Gastroesophageal sphincter (tissue), 4 donors: Measurements from ENCODE around the gene ATP1A2. TPM values are rescaled to one million over a fixed set of nuclear protein-coding genes. Genes with fewer than 3 reads are reported as not detected.

Experiments used
- ATAC-seq: fragments of 150-250 bp; one replicate; pipeline ENCODE4 v1.9.1; 2016; ENCODE audit warnings: mild to moderate bottlenecking, moderate library complexity
- H3K27ac ChIP-seq, 4 donors: fragments of 200-600 bp; sonication (generic) in 3 of 4; 1 replicate in 3 of 4; 2 replicates in 1 of 4; pipeline ENCODE4 v1.5.1; 2016 to 2019
- H3K27me3 ChIP-seq: fragments of 200-600 bp; sonication (generic); one replicate; pipeline ENCODE4 v1.5.1; 2019
- H3K36me3 ChIP-seq, 2 donors: fragments of 200-600 bp; sonication (generic); one replicate each; pipeline ENCODE4 v1.5.1; 2019; ENCODE audit warnings: control low read depth in 1 of 2
- H3K4me1 ChIP-seq, 3 donors: fragments of 200-600 bp; sonication (generic); 1 replicate in 2 of 3; 2 replicates in 1 of 3; pipeline ENCODE4 v1.5.1; 2016 to 2019; ENCODE audit warnings: control low read depth in 2 of 3
- H3K4me3 ChIP-seq, 2 donors: fragments of 200-600 bp; sonication (generic); one replicate each; pipeline ENCODE4 v1.5.1; 2019; ENCODE audit warnings: mild to moderate bottlenecking in 1 of 2, moderate library complexity in 1 of 2
- H3K9me3 ChIP-seq, 3 donors: fragments of 200-600 bp; sonication (generic); one replicate each; pipeline ENCODE4 v1.5.1; 2017 to 2019; ENCODE audit warnings: control low read depth in 2 of 3
- EP300 ChIP-seq: sonication (generic); formaldehyde crosslinking; IDR thresholded peaks from one replicate; pipeline ENCODE4 v1.6.1; 2017; ENCODE audit warnings: antibody characterized with exemption, mild to moderate bottlenecking
- POLR2A ChIP-seq, 2 donors: fragments of 450-650 bp; IDR thresholded peaks; one replicate each; pipeline ENCODE4 v1.6.1; 2017; ENCODE audit warnings: antibody characterized with exemption in 2 of 2, mild to moderate bottlenecking in 2 of 2, moderate library complexity in 1 of 2
- POLR2AphosphoS5 ChIP-seq: sonication (generic); formaldehyde crosslinking; IDR thresholded peaks from one replicate; pipeline ENCODE4 v1.6.1; 2017; ENCODE audit warnings: antibody characterized with exemption
- WGBS, 2 donors: methylation state at CpG; one replicate each; pipeline ENCODE4 v1.1.5; 2018; ENCODE audit warnings: low coverage in 1 of 2; 5-methylcytosine and 5-hydroxymethylcytosine counted together
- total RNA-seq, 4 donors: library from RNA; depleted of rRNA; stranded (reverse); fragments of >200 nt; gene quantifications; one replicate each; pipeline ENCODE4 v1.1.0, GENCODE V29; 2016
- TF ChIP-seq, protein P1 (sequence below), 4 experiments: fragments of 200-600 bp in 2 of 4; fragments of 450-650 bp in 2 of 4; sonication (generic) in 1 of 4; IDR thresholded peaks; one replicate each; pipeline ENCODE4 v1.5.1; 2017 to 2019; ENCODE audit warnings: antibody characterized with exemption in 4 of 4, mild to moderate bottlenecking in 2 of 4, moderate library complexity in 2 of 4

ATP1A2 gene
- total RNA-seq, 4 donors from 2014 or later: 100 to 348 (median 142) TPM

DNA sequence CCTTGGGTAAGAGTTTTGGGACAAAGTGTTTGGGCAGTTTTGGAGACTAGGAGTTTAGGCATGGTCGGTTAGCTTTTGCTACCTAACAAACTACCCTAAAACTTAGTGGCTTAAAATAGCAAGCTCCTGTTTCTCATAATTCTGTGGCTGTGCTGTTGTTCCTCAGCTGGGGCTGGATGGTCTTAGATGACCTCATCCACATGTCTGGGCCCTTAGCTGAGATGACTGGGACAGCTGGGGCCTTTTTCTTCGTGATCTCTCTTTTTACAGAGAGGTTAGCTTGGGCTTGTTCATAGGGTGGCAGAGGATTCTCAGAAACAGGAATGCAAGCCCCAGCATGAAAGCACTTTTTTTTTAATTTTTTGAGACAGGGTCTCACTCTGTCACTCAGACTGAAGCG, 42.5 kb downstream of the ATP1A2 start:
- TF ChIP-seq POLR2AphosphoS5 (no peak), POLR2A (IDR thresholded peaks at IDR 0.05) (no peak), EP300 (no peak)
- TF ChIP-seq, protein P1, sequence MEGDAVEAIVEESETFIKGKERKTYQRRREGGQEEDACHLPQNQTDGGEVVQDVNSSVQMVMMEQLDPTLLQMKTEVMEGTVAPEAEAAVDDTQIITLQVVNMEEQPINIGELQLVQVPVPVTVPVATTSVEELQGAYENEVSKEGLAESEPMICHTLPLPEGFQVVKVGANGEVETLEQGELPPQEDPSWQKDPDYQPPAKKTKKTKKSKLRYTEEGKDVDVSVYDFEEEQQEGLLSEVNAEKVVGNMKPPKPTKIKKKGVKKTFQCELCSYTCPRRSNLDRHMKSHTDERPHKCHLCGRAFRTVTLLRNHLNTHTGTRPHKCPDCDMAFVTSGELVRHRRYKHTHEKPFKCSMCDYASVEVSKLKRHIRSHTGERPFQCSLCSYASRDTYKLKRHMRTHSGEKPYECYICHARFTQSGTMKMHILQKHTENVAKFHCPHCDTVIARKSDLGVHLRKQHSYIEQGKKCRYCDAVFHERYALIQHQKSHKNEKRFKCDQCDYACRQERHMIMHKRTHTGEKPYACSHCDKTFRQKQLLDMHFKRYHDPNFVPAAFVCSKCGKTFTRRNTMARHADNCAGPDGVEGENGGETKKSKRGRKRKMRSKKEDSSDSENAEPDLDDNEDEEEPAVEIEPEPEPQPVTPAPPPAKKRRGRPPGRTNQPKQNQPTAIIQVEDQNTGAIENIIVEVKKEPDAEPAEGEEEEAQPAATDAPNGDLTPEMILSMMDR (IDR thresholded peaks at IDR 0.05): no peak
- WGBS, 2 donors: 78 to 84% methylated on average over 1 to 3 of the region's 3 CpGs
- Histone ChIP-seq H3K4me3 (no peak overlapping the region), H3K36me3 (no peaks in the 10 kb centered on the region), H3K4me1 (no peaks in the 10 kb centered on the region), H3K27ac (no peak overlapping the region), H3K27me3 (no peaks in the 10 kb centered on the region), H3K9me3 (no peaks in the 10 kb centered on the region)
- ATAC-seq: no peak

DNA sequence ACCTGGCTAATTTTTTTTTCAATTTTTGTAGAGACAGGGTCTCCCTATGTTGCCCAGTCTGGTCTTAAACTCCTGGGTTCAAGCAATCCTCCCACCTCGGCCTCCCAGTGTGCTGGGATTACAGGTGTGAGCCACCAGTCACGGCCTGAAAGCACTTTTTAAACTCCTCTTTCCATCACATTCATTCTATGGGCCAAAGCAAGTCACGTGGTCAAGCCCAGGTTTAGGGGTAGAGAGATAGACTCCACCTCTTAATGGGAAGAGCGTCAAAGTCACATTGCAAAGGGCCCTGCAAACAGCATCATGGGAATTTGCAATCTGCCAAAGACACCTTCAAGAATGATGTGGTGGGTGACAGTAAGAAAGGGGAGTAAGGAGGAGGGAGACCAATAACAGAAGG, 43.0 kb downstream of the ATP1A2 start:
- H3K27ac ChIP-seq: no peak overlapping the region
- H3K4me3 ChIP-seq: no peak overlapping the region
- no peaks in the 10 kb centered on the region for H3K4me1 ChIP-seq
- no peaks in the 10 kb centered on the region for H3K9me3 ChIP-seq
- no peaks in the 10 kb centered on the region for H3K36me3 ChIP-seq
- no peak for ATAC-seq
- TF ChIP-seq EP300: no peak
- TF ChIP-seq, protein P1 (IDR thresholded peaks at IDR 0.05): no peak
- no peak for TF ChIP-seq POLR2AphosphoS5
- no peak for TF ChIP-seq POLR2A (IDR thresholded peaks at IDR 0.05)
- 73% methylated on average over 2 of the region's 4 CpGs; no CpG with 5 or more reads in 1 of the 2 donors for WGBS, 2 donors
- no peaks in the 10 kb centered on the region for H3K27me3 ChIP-seq

DNA sequence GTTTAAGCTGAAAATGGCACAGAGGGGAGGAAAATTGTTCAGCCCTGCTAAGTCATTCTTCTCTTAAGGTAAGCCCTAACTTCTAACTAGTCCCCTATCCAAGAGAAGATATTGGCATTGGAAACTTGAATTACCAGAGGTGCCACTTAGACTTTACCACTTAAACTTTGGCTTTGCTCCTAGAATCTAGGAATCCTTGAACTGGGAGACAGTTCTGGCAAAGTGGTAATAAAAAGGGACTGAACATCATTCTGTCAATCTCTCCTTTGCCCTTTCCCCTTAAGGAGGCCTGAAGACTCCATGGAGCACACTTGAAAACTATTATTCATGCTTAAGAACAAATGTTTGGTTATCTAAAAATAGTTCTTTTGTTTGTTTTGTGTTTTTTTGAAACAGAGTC, 44.3 kb downstream of the ATP1A2 start:
- Histone ChIP-seq H3K4me1 (no peaks in the 10 kb centered on the region), H3K27ac (no peak overlapping the region), H3K9me3 (no peaks in the 10 kb centered on the region), H3K36me3 (no peaks in the 10 kb centered on the region), H3K4me3 (no peak overlapping the region), H3K27me3 (no peaks in the 10 kb centered on the region)
- no peak for ATAC-seq
- TF ChIP-seq POLR2A (IDR thresholded peaks at IDR 0.05): no peak
- TF ChIP-seq, protein P1 (IDR thresholded peaks at IDR 0.05): no peak
- TF ChIP-seq POLR2AphosphoS5: no peak
- no peak for TF ChIP-seq EP300

DNA sequence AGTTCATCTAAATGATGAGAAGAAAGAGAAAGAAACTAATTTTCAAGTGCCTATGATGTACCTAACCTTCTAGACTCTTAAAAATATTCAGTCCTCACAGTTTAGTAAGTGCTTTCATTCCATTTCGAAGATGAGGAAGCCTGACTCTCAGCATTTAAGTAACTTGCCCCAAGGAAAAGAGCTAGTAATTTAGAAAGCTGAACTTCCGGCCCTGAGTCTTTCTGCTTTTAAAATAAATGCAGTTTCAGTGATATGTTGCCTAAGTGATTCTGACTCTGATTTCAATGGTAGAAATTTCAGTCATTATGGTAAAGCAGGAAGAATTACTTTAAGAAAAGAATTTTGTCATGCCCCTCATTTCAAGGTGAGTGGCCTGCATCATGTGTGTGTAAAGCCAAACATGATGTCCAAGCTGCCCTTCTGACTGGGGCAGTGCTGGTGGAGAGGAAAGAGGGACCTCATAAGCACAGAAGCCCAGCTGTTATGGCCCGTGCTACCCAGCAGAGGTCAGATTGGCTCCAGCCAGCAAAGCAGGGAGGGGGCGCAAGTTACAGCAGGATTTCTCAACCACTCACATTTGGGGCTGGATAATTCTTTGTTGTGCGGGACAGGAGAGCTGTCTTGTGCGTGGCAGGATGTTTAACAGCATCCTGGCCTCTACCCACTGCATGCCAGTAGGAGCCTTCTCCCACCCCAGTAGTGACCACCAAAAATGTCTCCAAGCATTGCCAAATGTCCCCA, 46.6 kb downstream of the ATP1A2 start:
- no peaks in the 10 kb centered on the region for H3K4me1 ChIP-seq
- no peaks in the 10 kb centered on the region for H3K27me3 ChIP-seq
- WGBS, 2 donors: 48 to 78% methylated on average over 2 to 3 of the region's 6 CpGs
- TF ChIP-seq, protein P1 (IDR thresholded peaks at IDR 0.05): peak in 2 of 4 experiments; percentile 29 to 63
- TF ChIP-seq EP300 (no peak), POLR2A (IDR thresholded peaks at IDR 0.05) (no peak), POLR2AphosphoS5 (no peak)
- H3K27ac ChIP-seq: no peak overlapping the region
- H3K4me3 ChIP-seq: no peak overlapping the region
- no peaks in the 10 kb centered on the region for H3K36me3 ChIP-seq
- ATAC-seq: no peak
- H3K9me3 ChIP-seq: no peaks in the 10 kb centered on the region

DNA sequence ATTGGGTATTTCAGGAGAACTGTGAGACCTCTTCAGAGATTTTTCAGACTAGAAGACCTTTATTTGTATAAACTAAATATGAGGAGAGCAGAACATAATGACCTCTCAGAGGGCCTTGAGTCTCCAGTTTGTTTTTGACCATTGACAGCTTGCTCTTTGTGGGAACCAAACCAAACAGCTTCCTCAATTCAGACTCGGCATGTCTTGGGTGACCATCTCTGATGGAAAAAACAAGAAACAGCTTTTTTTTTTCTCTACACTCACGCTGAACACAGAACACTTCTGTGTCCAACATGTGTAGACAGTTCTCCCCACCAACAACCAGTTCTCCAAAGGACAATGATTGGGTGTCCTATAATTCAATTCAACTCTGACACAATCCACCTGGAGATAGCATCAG, 47.4 kb downstream of the ATP1A2 start:
- no peaks in the 10 kb centered on the region for H3K9me3 ChIP-seq
- no peaks in the 10 kb centered on the region for H3K36me3 ChIP-seq
- no peak overlapping the region for H3K4me3 ChIP-seq
- no peak for ATAC-seq
- H3K27ac ChIP-seq: no peak overlapping the region
- no peaks in the 10 kb centered on the region for H3K27me3 ChIP-seq
- no peaks in the 10 kb centered on the region for H3K4me1 ChIP-seq
- 40 to 82% methylated on average over 1 to 2 of the region's 2 CpGs for WGBS, 2 donors
- TF ChIP-seq, protein P1 (IDR thresholded peaks at IDR 0.05): no peak
- no peak for TF ChIP-seq EP300
- TF ChIP-seq POLR2AphosphoS5: no peak
- TF ChIP-seq POLR2A (IDR thresholded peaks at IDR 0.05): no peak
